SH-SY5Y (cell line): ENCODE data around the gene PAK4.

Source experiments
- GATA2 ChIP-seq: IDR thresholded peaks from 2 replicates; pipeline ENCODE4 v1.6.1; 2011; ENCODE audit warnings: mild to moderate bottlenecking, low read depth, low read length
- GATA3 ChIP-seq: IDR thresholded peaks from 2 replicates; pipeline ENCODE4 v1.6.1; 2011; ENCODE audit warnings: low read depth, mild to moderate bottlenecking, low read length, moderate library complexity

DNA sequence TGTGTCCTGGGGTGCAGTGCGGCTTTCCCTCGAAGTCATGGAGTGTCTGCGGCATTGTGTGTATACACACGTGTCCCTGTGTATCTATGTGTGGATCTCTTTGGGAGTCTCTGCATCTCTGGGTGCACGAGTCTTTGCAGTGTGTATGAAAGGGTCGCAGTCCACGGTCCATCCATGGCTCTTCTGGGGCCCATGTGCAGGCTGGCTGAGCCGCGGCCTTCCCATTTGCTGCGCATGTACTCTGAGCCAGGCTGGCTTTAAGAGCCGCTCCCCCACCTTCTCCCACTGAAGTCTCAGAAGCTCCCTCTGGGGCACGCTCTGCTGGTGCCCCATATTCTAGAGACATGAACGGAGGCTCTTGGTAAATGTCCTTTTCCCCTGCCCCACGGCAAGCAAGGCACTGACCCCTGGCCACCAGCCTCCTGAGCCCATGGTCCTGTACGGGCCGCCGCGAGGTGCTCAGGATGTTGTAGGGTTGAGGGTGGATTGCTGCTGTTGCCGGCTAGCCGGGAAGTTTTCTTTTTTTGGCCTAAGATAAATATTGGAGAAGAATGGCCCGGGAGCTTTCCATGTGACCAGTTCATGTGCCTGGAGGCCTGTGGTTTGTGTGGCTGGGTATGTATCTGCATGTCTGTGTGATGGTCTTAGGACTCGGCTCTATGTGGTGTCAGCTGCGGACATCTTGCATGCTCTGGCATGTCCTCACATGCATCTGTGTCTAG lies 31.9 kb downstream of the PAK4 start:
- TF ChIP-seq GATA2 (no peak), GATA3 (no peak)
